Urinary bladder (tissue), 4 donors: Measurements from ENCODE around the gene FRMD6. TPM values are rescaled to one million over a fixed set of nuclear protein-coding genes. Genes with fewer than 3 reads are reported as not detected.
"Not testable (repeated sequence)": the region's sequence is repeated elsewhere in the genome, so short reads cannot be mapped to it uniquely, and the experiment has no call there.

Experiments used
- DNase-seq: peaks from one replicate; pipeline ENCODE4 v3.0.0-alpha.2; 2015; ENCODE audit errors: extremely low spot score
- H3K27ac ChIP-seq: one replicate; pipeline ENCODE4 v1.5.1; 2013; ENCODE audit warnings: low read depth, mild to moderate bottlenecking, moderate library complexity
- H3K36me3 ChIP-seq: one replicate; pipeline ENCODE4 v1.6.1; 2013; ENCODE audit warnings: mild to moderate bottlenecking, moderate library complexity; ENCODE audit not compliant: insufficient read depth
- H3K4me1 ChIP-seq: one replicate; pipeline ENCODE4 v1.6.1; 2013; ENCODE audit warnings: mild to moderate bottlenecking, moderate library complexity; ENCODE audit not compliant: insufficient read depth
- H3K4me3 ChIP-seq: one replicate; pipeline ENCODE4 v1.5.1; 2013; ENCODE audit warnings: low read depth, low read length
- WGBS: extraction: QIAGEN DNeasy Blood & Tissue Kit; methylation state at CpG from one replicate; pipeline ENCODE4 v1.1.7; 2013; 5-methylcytosine and 5-hydroxymethylcytosine counted together
- polyA plus RNA-seq: library from polyadenylated mRNA; stranded (reverse); fragments of 200-250 nt; gene quantifications from one replicate; pipeline ENCODE4 v1.2.3, GENCODE V29; 2013
- total RNA-seq: library from RNA; depleted of rRNA; stranded (reverse); fragments of >200 nt; gene quantifications from one replicate; pipeline ENCODE4 v1.2.3, GENCODE V29; 2014
- donor health status: healthy with polysubstance abuse.
- donor health status: healthy.

FRMD6 gene
- total and polyA plus RNA-seq, 2 donors: 34.6 to 133 TPM

- H3K4me1 ChIP-seq: no peaks in the 10 kb centered on the region
- no peaks in the 10 kb centered on the region for H3K36me3 ChIP-seq
- no peak for DNase-seq
- WGBS: 74% methylated on average over 4 of the region's 4 CpGs
- H3K27ac ChIP-seq: no peak overlapping the region
- no peak overlapping the region for H3K4me3 ChIP-seq
Measured at GRCh38 chr14:51619561-51619960, 32.1 kb upstream of the FRMD6 start.

- Histone ChIP-seq H3K4me1 (no peaks in the 10 kb centered on the region), H3K36me3 (no peaks in the 10 kb centered on the region), H3K27ac (no peak overlapping the region), H3K4me3 (no peak overlapping the region)
- no peak for DNase-seq
- 98% methylated on average over 2 of the region's 2 CpGs for WGBS
Measured at GRCh38 chr14:51620056-51620455, 31.7 kb upstream of the FRMD6 start.

GRCh38 chr14:51621654-51622053 lies 30.1 kb upstream of the FRMD6 start:
- no peak overlapping the region for H3K27ac ChIP-seq

GRCh38 chr14:51622376-51622775 lies 29.3 kb upstream of the FRMD6 start:
- Histone ChIP-seq H3K4me3 (no peak overlapping the region), H3K4me1 (no peaks in the 10 kb centered on the region), H3K36me3 (no peaks in the 10 kb centered on the region), H3K27ac (no peak overlapping the region)
- no peak for DNase-seq
- WGBS: 85% methylated on average over 2 of the region's 2 CpGs

More at GRCh38 chr14:51621654-51622053, 30.1 kb upstream of the FRMD6 start:
- H3K36me3 ChIP-seq: no peaks in the 10 kb centered on the region
- WGBS: 89% methylated on average over 2 of the region's 2 CpGs
- H3K4me3 ChIP-seq: no peak overlapping the region
- H3K4me1 ChIP-seq: no peaks in the 10 kb centered on the region
- DNase-seq: no peak

- 96% methylated on average over 1 of the region's 1 CpG for WGBS
Measured at GRCh38 chr14:51624955-51625569, 26.6 kb upstream of the FRMD6 start.

GRCh38 chr14:51626185-51626584 lies 25.5 kb upstream of the FRMD6 start:
- WGBS: 77% methylated on average over 2 of the region's 2 CpGs
- DNase-seq: no peak

More at GRCh38 chr14:51624955-51625569, 26.6 kb upstream of the FRMD6 start:
- DNase-seq: no peak
- no peak overlapping the region for H3K27ac ChIP-seq
- no peak overlapping the region for H3K4me3 ChIP-seq
- H3K4me1 ChIP-seq: no peaks in the 10 kb centered on the region
- no peaks in the 10 kb centered on the region for H3K36me3 ChIP-seq

GRCh38 chr14:51626788-51627187 lies 24.9 kb upstream of the FRMD6 start:
- Histone ChIP-seq H3K36me3 (no peaks in the 10 kb centered on the region), H3K4me1 (no peaks in the 10 kb centered on the region), H3K4me3 (no peak overlapping the region), H3K27ac (no peak overlapping the region)
- 35% methylated on average over 1 of the region's 1 CpG for WGBS
- no peak for DNase-seq

More at GRCh38 chr14:51626185-51626584, 25.5 kb upstream of the FRMD6 start:
- Histone ChIP-seq H3K27ac (no peak overlapping the region), H3K4me3 (no peak overlapping the region), H3K36me3 (no peaks in the 10 kb centered on the region), H3K4me1 (no peaks in the 10 kb centered on the region)

- H3K36me3 ChIP-seq: no peaks in the 10 kb centered on the region
- H3K4me1 ChIP-seq: no peaks in the 10 kb centered on the region
- H3K27ac ChIP-seq: no peak overlapping the region
- DNase-seq: no peak
- no peak overlapping the region for H3K4me3 ChIP-seq
Measured at GRCh38 chr14:51627313-51627712, 24.4 kb upstream of the FRMD6 start.

DNA sequence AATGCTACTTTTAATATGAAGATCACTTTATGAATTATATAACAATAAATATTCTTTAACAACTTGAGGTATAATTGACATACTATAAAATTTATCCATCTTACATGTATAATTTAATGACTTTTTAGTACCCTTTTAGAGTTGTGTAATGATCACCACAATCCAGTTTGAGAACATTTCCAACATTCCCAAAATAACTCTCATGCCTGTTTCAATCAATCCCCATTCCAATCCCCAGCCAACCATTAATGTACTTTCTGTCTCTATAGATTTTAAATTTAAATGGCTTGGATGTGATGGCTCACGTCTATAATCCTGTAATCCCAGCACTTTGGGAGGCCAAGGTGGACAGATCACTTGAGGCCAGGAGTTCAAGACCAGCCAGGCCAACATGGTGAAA lies 23.5 kb upstream of the FRMD6 start:
- WGBS: 82% methylated on average over 1 of the region's 1 CpG
- no peak overlapping the region for H3K4me3 ChIP-seq
- H3K4me1 ChIP-seq: no peaks in the 10 kb centered on the region
- H3K27ac ChIP-seq: no peak overlapping the region
- H3K36me3 ChIP-seq: no peaks in the 10 kb centered on the region
- DNase-seq: no peak

GRCh38 chr14:51630987-51631386 lies 20.7 kb upstream of the FRMD6 start:
- Histone ChIP-seq H3K36me3 (no peaks in the 10 kb centered on the region), H3K4me1 (no peaks in the 10 kb centered on the region), H3K4me3 (no peak overlapping the region), H3K27ac (no peak overlapping the region)
- WGBS: 63% methylated on average over 2 of the region's 2 CpGs
- DNase-seq: no peak

DNA sequence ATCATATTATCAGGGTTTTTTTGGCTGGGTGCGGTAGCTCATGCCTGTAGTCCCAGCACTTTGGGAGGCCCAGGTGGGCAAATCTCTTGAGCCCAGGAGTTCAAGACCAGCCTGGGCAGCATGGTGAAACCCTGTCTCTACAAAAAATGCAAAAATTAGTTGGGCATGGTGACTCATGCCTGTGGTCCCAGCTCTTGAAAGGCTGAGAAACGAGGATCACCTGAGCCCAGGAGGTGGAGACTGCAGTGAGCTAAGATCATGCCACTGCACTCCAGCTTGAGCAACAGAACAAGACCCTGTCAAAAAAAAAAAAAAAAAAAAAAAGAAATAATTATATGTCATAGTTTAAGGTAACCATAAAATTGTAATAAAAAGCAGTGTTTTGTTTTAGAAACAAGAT lies 18.4 kb upstream of the FRMD6 start:
- H3K36me3 ChIP-seq, H3K4me1 ChIP-seq, H3K4me3 ChIP-seq, H3K27ac ChIP-seq, DNase-seq: not testable (repeated sequence)
- WGBS: 91% methylated on average over 2 of the region's 2 CpGs

DNA sequence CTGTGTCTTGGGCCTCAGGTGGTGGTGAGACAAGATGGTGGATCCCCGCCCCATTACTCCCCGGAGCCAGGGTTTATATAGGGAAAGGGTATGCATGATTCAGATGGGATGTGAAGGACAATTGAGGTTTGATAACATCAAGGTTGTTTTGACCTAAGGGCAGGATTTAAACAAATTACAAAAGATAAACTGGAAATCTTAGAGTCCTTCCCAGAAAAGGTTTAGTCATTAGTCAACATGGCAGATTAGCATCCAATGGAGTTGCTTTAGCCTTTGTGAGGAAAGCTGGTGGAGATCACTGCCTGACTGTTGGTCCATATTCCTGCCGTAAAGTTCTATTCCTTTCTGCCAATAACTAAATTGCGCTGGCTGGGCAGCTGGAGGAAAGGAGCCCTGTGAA lies 15.6 kb upstream of the FRMD6 start:
- DNase-seq: no peak
- no peak overlapping the region for H3K4me3 ChIP-seq
- 86% methylated on average over 4 of the region's 4 CpGs for WGBS

GRCh38 chr14:51638071-51638944 lies 13.4 kb upstream of the FRMD6 start:
- Histone ChIP-seq H3K4me1 (peaks cover 2% of the 10 kb centered on the region), H3K36me3 (no peaks in the 10 kb centered on the region), H3K27ac (no peak overlapping the region), H3K4me3 (no peak overlapping the region)
- DNase-seq: no peak
- WGBS: 61% methylated on average over 7 of the region's 7 CpGs

More for the DNA sequence above, 15.6 kb upstream of the FRMD6 start:
- no peak overlapping the region for H3K27ac ChIP-seq
- no peaks in the 10 kb centered on the region for H3K36me3 ChIP-seq
- peaks cover 2% of the 10 kb centered on the region for H3K4me1 ChIP-seq

DNA sequence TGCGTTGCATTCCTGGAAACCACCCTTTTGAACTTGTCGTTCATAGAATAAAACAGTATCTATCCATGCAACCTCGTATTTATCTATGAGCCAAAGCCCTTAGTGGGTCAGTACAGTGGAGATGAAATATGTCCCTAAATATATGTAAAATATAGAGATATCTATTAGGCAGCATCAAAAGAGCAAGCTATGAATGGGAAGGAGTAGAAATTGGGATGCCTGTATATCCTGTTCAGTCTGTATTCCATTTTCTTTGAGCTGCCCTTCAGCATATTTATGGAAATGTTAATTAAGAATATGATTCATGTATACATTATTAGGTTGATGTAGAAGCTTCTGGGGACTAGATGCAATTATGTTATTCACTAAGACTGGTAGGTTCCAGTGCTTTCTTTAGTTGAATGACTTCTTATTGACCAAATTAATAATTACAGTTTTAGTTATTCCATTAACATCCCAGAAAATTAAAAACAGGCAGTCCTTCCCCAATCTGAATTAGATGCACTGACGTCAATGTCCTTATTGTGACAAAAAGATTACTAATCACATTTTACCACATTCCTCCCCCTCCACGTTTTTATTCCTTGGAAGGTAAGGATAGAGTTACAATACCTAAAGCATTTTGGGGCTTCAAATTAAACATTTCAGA lies 11.9 kb upstream of the FRMD6 start:
- Histone ChIP-seq H3K27ac (no peak overlapping the region), H3K4me1 (peaks cover 2% of the 10 kb centered on the region), H3K4me3 (no peak overlapping the region), H3K36me3 (no peaks in the 10 kb centered on the region)
- no peak for DNase-seq
- 75% methylated on average over 5 of the region's 5 CpGs for WGBS
